Bronchial epithelial cell (primary cell): ENCODE measurements around the gene CCM2. TPM values are rescaled to one million over a fixed set of nuclear protein-coding genes. Genes with fewer than 3 reads are reported as not detected.
A peak's percentile ranks its signal among the peaks of the same experiment; 100 is the strongest.
"Not testable (repeated sequence)": the region's sequence is repeated elsewhere in the genome, so short reads cannot be mapped to it uniquely, and the experiment has no call there.

Experiments used
- DNase-seq: peaks from one replicate; pipeline ENCODE4 v3.0.0-alpha.2; 2010; ENCODE audit warnings: low read depth
- FAIRE-seq: peaks from 2 replicates; lab custom pipeline; 2011; peaks lifted over from hg19 to GRCh38; lab: Jason Lieb, UNC
- H3K27me3 ChIP-seq: 2 replicates; pipeline ENCODE4 v1.5.1; 2011; ENCODE audit warnings: low read length; ENCODE audit not compliant: control insufficient read depth, insufficient read depth
- H3K36me3 ChIP-seq: 2 replicates; pipeline ENCODE4 v1.5.1; 2011; ENCODE audit warnings: low read length; ENCODE audit not compliant: control insufficient read depth, insufficient read depth
- H3K4me3 ChIP-seq: 2 replicates; pipeline ENCODE4 v1.5.1; 2011; ENCODE audit warnings: mild to moderate bottlenecking, low read depth, low read length, control low read depth
- total RNA-seq: library from RNA; depleted of rRNA; stranded (reverse); fragments of >200 nt; gene quantifications from 2 replicates; pipeline ENCODE4 v1.2.1, GENCODE V29; 2014
- TF ChIP-seq, protein P1 (sequence below): IDR thresholded peaks from 2 replicates; pipeline ENCODE4 v1.5.1; 2011; ENCODE audit warnings: mild to moderate bottlenecking, moderate library complexity, low read length, control low read depth, inconsistent platforms; ENCODE audit not compliant: insufficient read depth, severe bottlenecking

Gene CCM2
- total RNA-seq, 1 donor from 2014 or later = 45.0 TPM

DNA sequence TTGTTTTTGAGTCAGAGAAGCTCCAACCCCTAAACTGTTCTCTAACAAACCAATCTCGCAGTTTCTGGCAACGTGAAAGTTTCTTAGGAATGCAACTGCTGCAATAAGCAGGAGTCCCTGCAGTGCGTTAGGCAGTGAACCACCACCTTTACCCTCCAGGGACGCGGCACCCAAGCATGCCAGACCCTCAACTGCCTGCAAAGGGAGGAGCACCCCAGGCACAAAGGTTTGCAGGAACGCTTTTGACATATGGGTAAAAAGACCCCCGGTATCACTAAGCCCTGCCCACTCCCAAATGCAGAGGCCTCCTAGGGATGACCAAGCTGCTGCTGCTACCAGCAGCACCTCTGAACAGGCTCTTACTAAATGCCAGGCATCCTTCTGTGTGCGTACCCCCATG, 106.8 kb downstream of the CCM2 start:
- DNase-seq (no peak), FAIRE-seq (no peak)
- H3K4me3 ChIP-seq = no peak overlapping the region
- peaks cover 57% of the 10 kb centered on the region for H3K36me3 ChIP-seq
- no peaks in the 10 kb centered on the region for H3K27me3 ChIP-seq
- TF ChIP-seq, protein P1, sequence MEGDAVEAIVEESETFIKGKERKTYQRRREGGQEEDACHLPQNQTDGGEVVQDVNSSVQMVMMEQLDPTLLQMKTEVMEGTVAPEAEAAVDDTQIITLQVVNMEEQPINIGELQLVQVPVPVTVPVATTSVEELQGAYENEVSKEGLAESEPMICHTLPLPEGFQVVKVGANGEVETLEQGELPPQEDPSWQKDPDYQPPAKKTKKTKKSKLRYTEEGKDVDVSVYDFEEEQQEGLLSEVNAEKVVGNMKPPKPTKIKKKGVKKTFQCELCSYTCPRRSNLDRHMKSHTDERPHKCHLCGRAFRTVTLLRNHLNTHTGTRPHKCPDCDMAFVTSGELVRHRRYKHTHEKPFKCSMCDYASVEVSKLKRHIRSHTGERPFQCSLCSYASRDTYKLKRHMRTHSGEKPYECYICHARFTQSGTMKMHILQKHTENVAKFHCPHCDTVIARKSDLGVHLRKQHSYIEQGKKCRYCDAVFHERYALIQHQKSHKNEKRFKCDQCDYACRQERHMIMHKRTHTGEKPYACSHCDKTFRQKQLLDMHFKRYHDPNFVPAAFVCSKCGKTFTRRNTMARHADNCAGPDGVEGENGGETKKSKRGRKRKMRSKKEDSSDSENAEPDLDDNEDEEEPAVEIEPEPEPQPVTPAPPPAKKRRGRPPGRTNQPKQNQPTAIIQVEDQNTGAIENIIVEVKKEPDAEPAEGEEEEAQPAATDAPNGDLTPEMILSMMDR = no peak

- peaks cover 52% of the 10 kb centered on the region for H3K36me3 ChIP-seq
- H3K27me3 ChIP-seq = no peaks in the 10 kb centered on the region
- TF ChIP-seq, protein P1 = no peak
- H3K4me3 ChIP-seq = no peak overlapping the region
- DNase-seq = no peak
- FAIRE-seq = no peak
Measured at GRCh38 chr7:45107356-45107755, 107.4 kb downstream of the CCM2 start.

DNA sequence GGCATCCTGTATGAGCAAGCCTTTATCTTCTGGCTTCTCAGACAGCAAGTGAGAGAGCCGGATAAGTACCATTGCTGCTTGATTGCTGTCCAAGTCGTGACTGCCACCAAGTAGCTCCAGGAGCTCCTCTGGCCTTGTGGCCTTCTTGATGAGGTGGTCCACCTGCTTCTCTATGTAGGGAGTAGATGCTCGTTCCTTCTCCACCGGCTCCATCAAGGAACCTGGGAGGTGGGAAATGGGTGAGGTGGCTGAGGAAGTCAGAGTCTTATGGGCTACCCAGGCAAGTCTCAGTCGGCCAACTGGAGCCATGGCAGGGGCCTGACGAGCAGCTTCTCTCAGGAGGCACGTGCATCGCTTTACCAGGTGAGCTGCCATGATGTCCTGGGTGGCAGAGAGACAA, 108.9 kb downstream of the CCM2 start:
- DNase-seq = no peak
- no peak for FAIRE-seq
- H3K4me3 ChIP-seq = no peak overlapping the region
- TF ChIP-seq, protein P1 = no peak
- no peaks in the 10 kb centered on the region for H3K27me3 ChIP-seq
- H3K36me3 ChIP-seq = peaks cover 41% of the 10 kb centered on the region

- FAIRE-seq = no peak
- peak; percentile 85 for DNase-seq
- TF ChIP-seq, protein P1 = peak; percentile 21
- H3K27me3 ChIP-seq = no peaks in the 10 kb centered on the region
- peaks cover 19% of the 10 kb centered on the region for H3K36me3 ChIP-seq
- peak within 1 kb of the TSS; percentile 92 for H3K4me3 ChIP-seq
Measured at GRCh38 chr7:45111298-45112223, 111.6 kb downstream of the CCM2 start, which contains the start of gene TBRG4. TSS of gene TBRG4 (minus strand) at chr7:45111697. CDS start at chr7:45109237, 2,460 bp downstream.

GRCh38 chr7:45112648-45113047, 112.6 kb downstream of the CCM2 start:
- DNase-seq = no peak
- FAIRE-seq = no peak
- Histone ChIP-seq H3K27me3 (no peaks in the 10 kb centered on the region), H3K36me3 (peaks cover 10% of the 10 kb centered on the region), H3K4me3 (no peak overlapping the region)
- TF ChIP-seq, protein P1 = no peak

DNA sequence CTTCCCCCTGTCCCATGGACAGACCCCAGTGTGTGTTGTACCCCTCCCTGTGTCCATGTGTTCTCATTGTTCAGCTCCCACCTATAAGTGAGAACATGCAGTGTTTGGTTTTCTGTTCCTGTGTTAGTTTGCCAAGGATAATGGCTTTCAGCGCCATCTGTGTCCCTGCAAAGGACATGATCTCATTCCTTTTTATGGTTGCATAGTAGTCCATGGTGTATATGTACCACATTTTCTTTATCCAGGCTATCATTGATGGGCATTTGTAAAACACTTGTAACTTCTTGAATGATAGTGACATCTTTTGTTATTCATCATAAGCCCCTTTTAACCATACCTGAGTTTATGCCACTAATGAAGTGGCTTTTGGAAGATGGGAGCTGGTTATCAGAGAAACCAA, 114.3 kb downstream of the CCM2 start:
- not testable (repeated sequence) for FAIRE-seq, H3K4me3 ChIP-seq, DNase-seq, H3K27me3 ChIP-seq, H3K36me3 ChIP-seq
